ENCODE results near the gene WDR81. TPM values are rescaled to one million over a fixed set of nuclear protein-coding genes. Genes with fewer than 3 reads are reported as not detected.

The WDR81 gene
- total and polyA plus RNA-seq, 2 experiments from 2014 or later, result 4.4 to 23.9 TPM

GRCh38 chr17:1726626-1727257 is 2.2 kb downstream of the WDR81 start:
- Histone ChIP-seq H3K9me3 (ENCODE audit: low read depth) (no peaks in the 10 kb centered on the region), H3K36me3 (ENCODE audit: low read depth) (no peaks in the 10 kb centered on the region), H3K27me3 (replicated peaks; ENCODE audit: insufficient read depth) (no peaks in the 10 kb centered on the region), H2AFZ (no peak overlapping the region), H4K20me1 (ENCODE audit: insufficient read depth) (no peaks in the 10 kb centered on the region), H3K4me2 (ENCODE audit: unreplicated experiment) (no peak overlapping the region), H3F3A (ENCODE audit: insufficient read depth) (peaks cover 12% of the 10 kb centered on the region), H3K9me2 (ENCODE audit: insufficient read depth) (no peaks in the 10 kb centered on the region), H3K27ac (no peak overlapping the region), H3K4me3 (no peak overlapping the region), H3K4me1 (ENCODE audit: insufficient read depth) (peaks cover 10% of the 10 kb centered on the region; the same call in 1 of the 2 replicates), H3K9ac (no peak overlapping the region), H3K79me2 (ENCODE audit: insufficient read depth) (peaks cover 22% of the 10 kb centered on the region)
- WGBS, 2 experiments (ENCODE audit: low coverage in 1 of 2, low lambda C conversion rate in 2 of 2, missing lambda C conversion rate in 2 of 2), result 58 to 64% methylated on average over 13 to 18 of the region's 18 CpGs
- in situ Hi-C loops (cut with MboI), result loop anchor here (10.0 kb wide), 1 partner anchor 58 kb away; no protein-coding TSS in a partner anchor
- TF ChIP-seq EZH2 (IDR thresholded peaks at IDR 0.05; ENCODE audit: insufficient read depth, poor library complexity, severe bottlenecking) (no peak), EZH2phosphoT487 (IDR thresholded peaks at IDR 0.05; ENCODE audit: insufficient read depth, low read depth) (no peak)
- no peak for DNase-seq

- H3K27me3 ChIP-seq (replicated peaks; ENCODE audit: insufficient read depth), result no peaks in the 10 kb centered on the region
- no peak overlapping the region for H3K4me2 ChIP-seq (ENCODE audit: unreplicated experiment)
- H3K9ac ChIP-seq, result no peak overlapping the region
- H3K9me3 ChIP-seq (ENCODE audit: low read depth), result no peaks in the 10 kb centered on the region
- peaks cover 12% of the 10 kb centered on the region for H3F3A ChIP-seq (ENCODE audit: insufficient read depth)
- no peak overlapping the region for H3K27ac ChIP-seq
- no peak overlapping the region for H3K4me3 ChIP-seq
- no peak overlapping the region for H2AFZ ChIP-seq
- no peak for TF ChIP-seq EZH2phosphoT487 (IDR thresholded peaks at IDR 0.05; ENCODE audit: insufficient read depth, low read depth)
- TF ChIP-seq EZH2 (IDR thresholded peaks at IDR 0.05; ENCODE audit: insufficient read depth, poor library complexity, severe bottlenecking), result no peak
- peaks cover 22% of the 10 kb centered on the region for H3K79me2 ChIP-seq (ENCODE audit: insufficient read depth)
- H3K4me1 ChIP-seq (ENCODE audit: insufficient read depth), result peaks cover 10% of the 10 kb centered on the region; the same call in 1 of the 2 replicates
- DNase-seq, result no peak
- no peaks in the 10 kb centered on the region for H3K9me2 ChIP-seq (ENCODE audit: insufficient read depth)
- H4K20me1 ChIP-seq (ENCODE audit: insufficient read depth), result no peaks in the 10 kb centered on the region
- no peaks in the 10 kb centered on the region for H3K36me3 ChIP-seq (ENCODE audit: low read depth)
- WGBS, 2 experiments (ENCODE audit: low coverage in 1 of 2, low lambda C conversion rate in 2 of 2, missing lambda C conversion rate in 2 of 2), result 94 to 98% methylated on average over 20 to 21 of the region's 21 CpGs
- in situ Hi-C loops (cut with MboI), result loop anchor here (10.0 kb wide), 1 partner anchor 57 kb away; no protein-coding TSS in a partner anchor
These were observed 2.8 kb downstream of the WDR81 start for GRCh38 chr17:1727258-1727789.

DNA sequence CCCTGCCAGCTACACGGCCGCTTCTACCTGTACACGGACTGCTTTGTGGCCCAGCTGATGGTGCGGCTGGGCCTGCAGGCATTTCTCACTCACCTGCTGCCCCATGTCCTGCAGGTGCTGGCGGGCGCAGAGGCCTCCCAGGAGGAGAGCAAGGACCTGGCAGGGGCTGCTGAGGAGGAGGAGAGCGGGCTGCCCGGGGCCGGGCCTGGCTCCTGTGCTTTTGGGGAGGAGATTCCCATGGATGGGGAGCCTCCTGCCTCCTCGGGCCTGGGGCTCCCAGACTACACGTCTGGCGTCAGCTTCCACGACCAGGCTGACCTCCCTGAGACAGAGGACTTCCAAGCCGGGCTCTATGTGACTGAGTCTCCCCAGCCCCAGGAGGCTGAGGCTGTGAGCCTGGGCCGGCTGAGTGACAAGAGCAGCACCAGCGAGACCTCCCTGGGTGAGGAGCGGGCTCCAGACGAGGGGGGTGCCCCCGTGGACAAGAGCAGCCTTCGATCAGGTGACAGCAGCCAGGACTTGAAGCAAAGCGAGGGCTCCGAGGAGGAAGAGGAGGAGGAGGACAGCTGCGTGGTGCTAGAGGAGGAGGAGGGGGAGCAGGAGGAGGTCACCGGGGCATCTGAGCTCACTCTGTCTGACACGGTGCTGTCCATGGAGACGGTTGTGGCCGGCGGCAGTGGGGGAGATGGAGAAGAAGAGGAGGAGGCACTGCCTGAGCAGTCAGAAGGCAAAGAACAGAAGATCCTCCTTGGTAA is 3.5 kb downstream of the WDR81 start:
- Histone ChIP-seq H3K4me3 (no peak overlapping the region), H3K79me2 (ENCODE audit: insufficient read depth) (peaks cover 22% of the 10 kb centered on the region), H4K20me1 (ENCODE audit: insufficient read depth) (no peaks in the 10 kb centered on the region), H3K4me2 (ENCODE audit: unreplicated experiment) (no peak overlapping the region), H3K9me2 (ENCODE audit: insufficient read depth) (no peaks in the 10 kb centered on the region), H3K9me3 (ENCODE audit: low read depth) (no peaks in the 10 kb centered on the region), H2AFZ (no peak overlapping the region), H3K27ac (no peak overlapping the region), H3F3A (ENCODE audit: insufficient read depth) (peaks cover 7% of the 10 kb centered on the region; the same call in 1 of the 2 replicates), H3K9ac (no peak overlapping the region), H3K27me3 (replicated peaks; ENCODE audit: insufficient read depth) (no peaks in the 10 kb centered on the region), H3K4me1 (ENCODE audit: insufficient read depth) (peaks cover 10% of the 10 kb centered on the region; the same call in 1 of the 2 replicates), H3K36me3 (ENCODE audit: low read depth) (no peaks in the 10 kb centered on the region)
- WGBS, 2 experiments (ENCODE audit: low coverage in 1 of 2, low lambda C conversion rate in 2 of 2, missing lambda C conversion rate in 2 of 2), result 88 to 90% methylated on average over 25 to 28 of the region's 28 CpGs
- in situ Hi-C loops (cut with MboI), result loop anchor here (10.0 kb wide), 1 partner anchor 57 kb away; no protein-coding TSS in a partner anchor
- no peak for TF ChIP-seq EZH2 (IDR thresholded peaks at IDR 0.05; ENCODE audit: insufficient read depth, poor library complexity, severe bottlenecking)
- TF ChIP-seq EZH2phosphoT487 (IDR thresholded peaks at IDR 0.05; ENCODE audit: insufficient read depth, low read depth), result no peak
- no peak for DNase-seq

- H3K4me1 ChIP-seq (ENCODE audit: insufficient read depth), result peaks cover 10% of the 10 kb centered on the region; the same call in 1 of the 2 replicates
- in situ Hi-C loops (cut with MboI), result loop anchor here (10.0 kb wide), 1 partner anchor 55 kb away; no protein-coding TSS in a partner anchor
- H3K79me2 ChIP-seq (ENCODE audit: insufficient read depth), result peaks cover 21% of the 10 kb centered on the region
- peaks cover 7% of the 10 kb centered on the region; the same call in 1 of the 2 replicates for H3F3A ChIP-seq (ENCODE audit: insufficient read depth)
- H3K36me3 ChIP-seq (ENCODE audit: low read depth), result no peaks in the 10 kb centered on the region
- no peak overlapping the region for H2AFZ ChIP-seq
- no peak overlapping the region for H3K4me2 ChIP-seq (ENCODE audit: unreplicated experiment)
- H3K9me2 ChIP-seq (ENCODE audit: insufficient read depth), result no peaks in the 10 kb centered on the region
- WGBS, 2 experiments (ENCODE audit: low coverage in 1 of 2, low lambda C conversion rate in 2 of 2, missing lambda C conversion rate in 2 of 2), result 52 to 54% methylated on average over 11 to 15 of the region's 15 CpGs
- H4K20me1 ChIP-seq (ENCODE audit: insufficient read depth), result no peaks in the 10 kb centered on the region
- H3K4me3 ChIP-seq, result no peak overlapping the region
- no peak overlapping the region for H3K9ac ChIP-seq
- no peaks in the 10 kb centered on the region for H3K27me3 ChIP-seq (replicated peaks; ENCODE audit: insufficient read depth)
- H3K9me3 ChIP-seq (ENCODE audit: low read depth), result no peaks in the 10 kb centered on the region
- TF ChIP-seq EZH2phosphoT487 (IDR thresholded peaks at IDR 0.05; ENCODE audit: insufficient read depth, low read depth), result no peak
- no peak for TF ChIP-seq EZH2 (IDR thresholded peaks at IDR 0.05; ENCODE audit: insufficient read depth, poor library complexity, severe bottlenecking)
- no peak overlapping the region for H3K27ac ChIP-seq
- DNase-seq, result no peak
These were observed 5.4 kb downstream of the WDR81 start for GRCh38 chr17:1729966-1730325.
